ENCODE data around the gene DCHS1. TPM values are rescaled to one million over a fixed set of nuclear protein-coding genes. Genes with fewer than 3 reads are reported as not detected.
A peak's percentile ranks its signal among the peaks of the same experiment; 100 is the strongest.

DCHS1 gene
- total and polyA plus RNA-seq, 9 of the 15 experiments (the other 6 are each of a cell fraction or from before 2014, with no cell fraction given) = 0.04 to 0.49 (median 0.14) TPM; not detected in 2

GRCh38 chr11:6612213-6613041 lies 43.2 kb downstream of the DCHS1 start, which contains the start of gene TAF10 (continued):
- TF ChIP-seq THAP7 (CRISPR knock-in tag; IDR thresholded peaks at IDR 0.05) = no peak; the same call in 1 of the 2 replicates
- peak; percentile 36 for TF ChIP-seq CTCFL (IDR thresholded peaks at IDR 0.05; ENCODE audit: borderline replicate concordance, insufficient read depth, low read depth, low read length, poor library complexity, severe bottlenecking)
- no peak for TF ChIP-seq ZNF3 (CRISPR knock-in tag; IDR thresholded peaks at IDR 0.05)
- no peak for TF ChIP-seq STAT5B (CRISPR knock-in tag; IDR thresholded peaks at IDR 0.05)
- no peak for TF ChIP-seq MITF (IDR thresholded peaks at IDR 0.05)
- TF ChIP-seq EP300 (IDR thresholded peaks at IDR 0.05; ENCODE audit: low read length) = peak; percentile 15; the same call in 1 of the 2 replicates
- peak; percentile 58; the same call in 1 of the 2 replicates for TF ChIP-seq NCOA1 (IDR thresholded peaks at IDR 0.05; ENCODE audit: low read depth)
- TF ChIP-seq TCF15 (CRISPR knock-in tag; IDR thresholded peaks at IDR 0.05) = no peak
- no peak for TF ChIP-seq MXD1 (CRISPR knock-in tag; IDR thresholded peaks at IDR 0.05; ENCODE audit: borderline replicate concordance, poor library complexity, severe bottlenecking)
- TF ChIP-seq E2F6 (IDR thresholded peaks at IDR 0.05; ENCODE audit: borderline replicate concordance in 1 of 2, extremely low read depth in 1 of 2, insufficient read depth in 1 of 2, insufficient read length in 1 of 2, low read depth in 1 of 2, low read length in 1 of 2, poor library complexity in 1 of 2, severe bottlenecking in 1 of 2) = peak; percentile 66 to 68
- TF ChIP-seq SRSF3 (IDR thresholded peaks at IDR 0.05; ENCODE audit: insufficient read depth, low read length) = no peak
- TF ChIP-seq TFAP4 (CRISPR knock-in tag; IDR thresholded peaks at IDR 0.05; ENCODE audit: borderline replicate concordance) = peak; percentile 92
- TF ChIP-seq ZNF121 (CRISPR knock-in tag; conservative IDR thresholded peaks at IDR 0.05) = no peak
- TF ChIP-seq HNRNPH1 (optimal IDR thresholded peaks at IDR 0.05; ENCODE audit: low read depth, low read length) = no peak
- TF ChIP-seq ZNF212 (CRISPR knock-in tag; IDR thresholded peaks at IDR 0.05) = no peak
- TF ChIP-seq ZBTB8A (IDR thresholded peaks at IDR 0.05; ENCODE audit: partially characterized antibody) = no peak
- TF ChIP-seq ARID1B (IDR thresholded peaks at IDR 0.05) = no peak; the same call in 1 of the 2 replicates
- TF ChIP-seq PRPF4 (IDR thresholded peaks at IDR 0.05; ENCODE audit: insufficient read depth, low read depth, low read length, poor library complexity, severe bottlenecking) = no peak

Measured in K562 (cell line).